ENCODE results near the gene RAPGEF1.

The RAPGEF1 gene

GRCh38 chr9:131583337-131583645 lies 156.6 kb downstream of the RAPGEF1 start:
- TF ChIP-seq POLR2AphosphoS5 (IDR thresholded peaks at IDR 0.05; ENCODE audit: borderline replicate concordance, low read depth, low read length) (no peak), FOXP2 (optimal IDR thresholded peaks at IDR 0.05; ENCODE audit: control extremely low read depth, extremely low read length, insufficient read depth) (no peak), EZH2 (IDR thresholded peaks at IDR 0.05) (no peak)
- Histone ChIP-seq H3K27ac (no peak overlapping the region), H3K9ac (ENCODE audit: insufficient read length) (no peak overlapping the region), H3K36me3 (ENCODE audit: insufficient read depth, low read length) (no peaks in the 10 kb centered on the region), H3K4me3 (no peak overlapping the region), H3K9me3 (ENCODE audit: low read depth, low read length) (no peaks in the 10 kb centered on the region)
- DNase-seq (ENCODE audit: low read depth, low spot score): no peak

GRCh38 chr9:131582466-131583336 lies 157.2 kb downstream of the RAPGEF1 start:
- H3K27ac ChIP-seq: no peak overlapping the region
- no peak overlapping the region for H3K9ac ChIP-seq (ENCODE audit: insufficient read length)
- no peak for DNase-seq (ENCODE audit: low read depth, low spot score)
- no peaks in the 10 kb centered on the region for H3K9me3 ChIP-seq (ENCODE audit: low read depth, low read length)
- no peaks in the 10 kb centered on the region for H3K36me3 ChIP-seq (ENCODE audit: insufficient read depth, low read length)
- no peak overlapping the region for H3K4me3 ChIP-seq
- no peak for TF ChIP-seq POLR2AphosphoS5 (IDR thresholded peaks at IDR 0.05; ENCODE audit: borderline replicate concordance, low read depth, low read length)
- TF ChIP-seq EZH2 (IDR thresholded peaks at IDR 0.05): no peak
- TF ChIP-seq FOXP2 (optimal IDR thresholded peaks at IDR 0.05; ENCODE audit: control extremely low read depth, extremely low read length, insufficient read depth): no peak

- H3K9ac ChIP-seq (ENCODE audit: insufficient read length): no peak overlapping the region
- H3K27ac ChIP-seq: no peak overlapping the region
- no peaks in the 10 kb centered on the region for H3K9me3 ChIP-seq (ENCODE audit: low read depth, low read length)
- no peak for DNase-seq (ENCODE audit: low read depth, low spot score)
- H3K4me3 ChIP-seq: no peak overlapping the region
- TF ChIP-seq POLR2AphosphoS5 (IDR thresholded peaks at IDR 0.05; ENCODE audit: borderline replicate concordance, low read depth, low read length): no peak
- TF ChIP-seq EZH2 (IDR thresholded peaks at IDR 0.05): no peak
- no peak for TF ChIP-seq FOXP2 (optimal IDR thresholded peaks at IDR 0.05; ENCODE audit: control extremely low read depth, extremely low read length, insufficient read depth)
- H3K36me3 ChIP-seq (ENCODE audit: insufficient read depth, low read length): no peaks in the 10 kb centered on the region
These were observed 157.8 kb downstream of the RAPGEF1 start for GRCh38 chr9:131582056-131582455.

GRCh38 chr9:131580358-131580757 lies 159.5 kb downstream of the RAPGEF1 start:
- Histone ChIP-seq H3K9me3 (ENCODE audit: low read depth, low read length) (no peaks in the 10 kb centered on the region), H3K4me3 (no peak overlapping the region), H3K9ac (ENCODE audit: insufficient read length) (no peak overlapping the region), H3K27ac (no peak overlapping the region), H3K36me3 (ENCODE audit: insufficient read depth, low read length) (no peaks in the 10 kb centered on the region)
- TF ChIP-seq EZH2 (IDR thresholded peaks at IDR 0.05): no peak
- no peak for TF ChIP-seq FOXP2 (optimal IDR thresholded peaks at IDR 0.05; ENCODE audit: control extremely low read depth, extremely low read length, insufficient read depth)
- no peak for TF ChIP-seq POLR2AphosphoS5 (IDR thresholded peaks at IDR 0.05; ENCODE audit: borderline replicate concordance, low read depth, low read length)
- no peak for DNase-seq (ENCODE audit: low read depth, low spot score)

- Histone ChIP-seq H3K27ac (no peak overlapping the region), H3K36me3 (ENCODE audit: insufficient read depth, low read length) (no peaks in the 10 kb centered on the region), H3K9ac (ENCODE audit: insufficient read length) (no peak overlapping the region), H3K9me3 (ENCODE audit: low read depth, low read length) (no peaks in the 10 kb centered on the region), H3K4me3 (no peak overlapping the region)
- DNase-seq (ENCODE audit: low read depth, low spot score): no peak
- TF ChIP-seq EZH2 (IDR thresholded peaks at IDR 0.05): no peak
- no peak for TF ChIP-seq POLR2AphosphoS5 (IDR thresholded peaks at IDR 0.05; ENCODE audit: borderline replicate concordance, low read depth, low read length)
- no peak for TF ChIP-seq FOXP2 (optimal IDR thresholded peaks at IDR 0.05; ENCODE audit: control extremely low read depth, extremely low read length, insufficient read depth)
These were observed 160.1 kb downstream of the RAPGEF1 start for GRCh38 chr9:131579789-131580211.

- H3K36me3 ChIP-seq (ENCODE audit: insufficient read depth, low read length): no peaks in the 10 kb centered on the region
- H3K27ac ChIP-seq: no peak overlapping the region
- TF ChIP-seq EZH2 (IDR thresholded peaks at IDR 0.05) (no peak), POLR2AphosphoS5 (IDR thresholded peaks at IDR 0.05; ENCODE audit: borderline replicate concordance, low read depth, low read length) (no peak), FOXP2 (optimal IDR thresholded peaks at IDR 0.05; ENCODE audit: control extremely low read depth, extremely low read length, insufficient read depth) (no peak)
- no peak overlapping the region for H3K4me3 ChIP-seq
- no peak for DNase-seq (ENCODE audit: low read depth, low spot score)
- no peak overlapping the region for H3K9ac ChIP-seq (ENCODE audit: insufficient read length)
- H3K9me3 ChIP-seq (ENCODE audit: low read depth, low read length): no peaks in the 10 kb centered on the region
These were observed 161.0 kb downstream of the RAPGEF1 start for GRCh38 chr9:131578731-131579504.

- no peak overlapping the region for H3K4me3 ChIP-seq
- no peaks in the 10 kb centered on the region for H3K36me3 ChIP-seq (ENCODE audit: insufficient read depth, low read length)
- TF ChIP-seq FOXP2 (optimal IDR thresholded peaks at IDR 0.05; ENCODE audit: control extremely low read depth, extremely low read length, insufficient read depth) (no peak), EZH2 (IDR thresholded peaks at IDR 0.05) (no peak), POLR2AphosphoS5 (IDR thresholded peaks at IDR 0.05; ENCODE audit: borderline replicate concordance, low read depth, low read length) (no peak)
- no peak for DNase-seq (ENCODE audit: low read depth, low spot score)
- H3K27ac ChIP-seq: no peak overlapping the region
- H3K9me3 ChIP-seq (ENCODE audit: low read depth, low read length): no peaks in the 10 kb centered on the region
- no peak overlapping the region for H3K9ac ChIP-seq (ENCODE audit: insufficient read length)
These were observed 161.9 kb downstream of the RAPGEF1 start for GRCh38 chr9:131578021-131578420.

Data from SK-N-MC (cell line).